Mesothelial cell of epicardium (in vitro differentiated cells): ENCODE measurements around the gene CDT1. TPM values are rescaled to one million over a fixed set of nuclear protein-coding genes. Genes with fewer than 3 reads are reported as not detected.
A peak's percentile ranks its signal among the peaks of the same experiment; 100 is the strongest.

Experiments used
- DNase-seq, 2 experiments: peaks; one replicate each; pipeline ENCODE4 v3.0.0; 2021; ENCODE audit warnings: low spot score in 2 of 2; ENCODE audit not compliant: unreplicated experiment in 2 of 2
- H3K27ac Mint-ChIP-seq: 2 replicates; pipeline ENCODE4 v1.8.0; 2021; ENCODE audit warnings: mixed read lengths
- H3K27me3 Mint-ChIP-seq: 2 replicates; pipeline ENCODE4 v1.8.0; 2021; ENCODE audit warnings: low read depth, mixed read lengths
- H3K36me3 Mint-ChIP-seq: 2 replicates; pipeline ENCODE4 v1.8.0; 2021; ENCODE audit warnings: mixed read lengths
- H3K4me1 Mint-ChIP-seq: 2 replicates; pipeline ENCODE4 v1.8.0; 2021; ENCODE audit warnings: mixed read lengths
- H3K4me3 Mint-ChIP-seq: 2 replicates; pipeline ENCODE4 v1.8.0; 2021; ENCODE audit warnings: mild to moderate bottlenecking, moderate library complexity, mixed read lengths
- H3K9me3 Mint-ChIP-seq: 2 replicates; pipeline ENCODE4 v1.8.0; 2021; ENCODE audit warnings: mixed read lengths
- CTCF ChIP-seq: fragments of 200-600 bp; sonication (generic); IDR thresholded peaks from one replicate; pipeline ENCODE4 v1.5.0; 2021; ENCODE audit warnings: antibody characterized with exemption; ENCODE audit not compliant: unreplicated experiment
- total RNA-seq: library from RNA; stranded (reverse); gene quantifications from 3 replicates; pipeline ENCODE4 v1.2.1, GENCODE V29; 2021

The CDT1 gene
- total RNA-seq, 1 donor from 2014 or later = 15.9 TPM

- no peak for DNase-seq
- Mint-ChIP-seq H3K27ac (no peak overlapping the region), H3K4me3 (no peak overlapping the region), H3K9me3 (no peaks in the 10 kb centered on the region), H3K4me1 (peaks cover 3% of the 10 kb centered on the region), H3K27me3 (no peaks in the 10 kb centered on the region), H3K36me3 (peaks cover 5% of the 10 kb centered on the region)
- no peak for TF ChIP-seq CTCF
Observed at GRCh38 chr16:88850531-88851199, 47.1 kb downstream of the CDT1 start.

- Mint-ChIP-seq H3K9me3 (no peaks in the 10 kb centered on the region), H3K27me3 (no peaks in the 10 kb centered on the region)
Observed at GRCh38 chr16:88851616-88852015, 48.0 kb downstream of the CDT1 start.

GRCh38 chr16:88853325-88853941, 49.8 kb downstream of the CDT1 start:
- Mint-ChIP-seq H3K27me3 (no peaks in the 10 kb centered on the region), H3K4me3 (no peak overlapping the region), H3K4me1 (peaks cover 11% of the 10 kb centered on the region), H3K9me3 (no peaks in the 10 kb centered on the region), H3K36me3 (peaks cover 5% of the 10 kb centered on the region), H3K27ac (no peak overlapping the region)
- DNase-seq = no peak
- TF ChIP-seq CTCF = no peak

More at GRCh38 chr16:88851616-88852015, 48.0 kb downstream of the CDT1 start:
- TF ChIP-seq CTCF = no peak
- peaks cover 5% of the 10 kb centered on the region for H3K36me3 Mint-ChIP-seq
- no peak for DNase-seq
- no peak overlapping the region for H3K4me3 Mint-ChIP-seq
- H3K4me1 Mint-ChIP-seq = peaks cover 3% of the 10 kb centered on the region
- H3K27ac Mint-ChIP-seq = no peak overlapping the region

- no peak for DNase-seq
- peaks cover 3% of the 10 kb centered on the region for H3K36me3 Mint-ChIP-seq
- no peak for TF ChIP-seq CTCF
- no peaks in the 10 kb centered on the region for H3K27me3 Mint-ChIP-seq
- H3K9me3 Mint-ChIP-seq = no peaks in the 10 kb centered on the region
- no peak overlapping the region for H3K27ac Mint-ChIP-seq
- peak overlapping the region; percentile 63 for H3K4me3 Mint-ChIP-seq
- peaks cover 14% of the 10 kb centered on the region for H3K4me1 Mint-ChIP-seq
Observed at GRCh38 chr16:88854306-88855111, 50.9 kb downstream of the CDT1 start.

- H3K4me3 Mint-ChIP-seq = peak overlapping the region; percentile 63
- H3K27me3 Mint-ChIP-seq = no peaks in the 10 kb centered on the region
- H3K36me3 Mint-ChIP-seq = peaks cover 2% of the 10 kb centered on the region
- no peak overlapping the region for H3K27ac Mint-ChIP-seq
- no peak for TF ChIP-seq CTCF
- DNase-seq = no peak
- peaks cover 14% of the 10 kb centered on the region for H3K4me1 Mint-ChIP-seq
- no peaks in the 10 kb centered on the region for H3K9me3 Mint-ChIP-seq
Observed at GRCh38 chr16:88855176-88855575, 51.6 kb downstream of the CDT1 start.
